Right lobe of liver (tissue), 4 donors: ENCODE measurements around the gene HSD17B8.

Experiments used
- CTCF ChIP-seq, 4 donors: fragments of 200-600 bp in 3 of 4; fragments of 450-650 bp in 1 of 4; IDR thresholded peaks; one replicate each; pipeline versions ENCODE4 v1.5.1 to v1.8.0; 2016 to 2022; ENCODE audit warnings: antibody characterized with exemption in 4 of 4, mild to moderate bottlenecking in 2 of 4
- POLR2A ChIP-seq: fragments of 450-650 bp; IDR thresholded peaks from one replicate; pipeline ENCODE4 v1.6.1; 2017; ENCODE audit warnings: antibody characterized with exemption, mild to moderate bottlenecking
- donor health status: DM: no; HTN: no; CAD: no.
- donor health status: DM: no; HTN: no; CAD: no.
- donor health status: DM: no; HTN: yes; CAD: no.

DNA sequence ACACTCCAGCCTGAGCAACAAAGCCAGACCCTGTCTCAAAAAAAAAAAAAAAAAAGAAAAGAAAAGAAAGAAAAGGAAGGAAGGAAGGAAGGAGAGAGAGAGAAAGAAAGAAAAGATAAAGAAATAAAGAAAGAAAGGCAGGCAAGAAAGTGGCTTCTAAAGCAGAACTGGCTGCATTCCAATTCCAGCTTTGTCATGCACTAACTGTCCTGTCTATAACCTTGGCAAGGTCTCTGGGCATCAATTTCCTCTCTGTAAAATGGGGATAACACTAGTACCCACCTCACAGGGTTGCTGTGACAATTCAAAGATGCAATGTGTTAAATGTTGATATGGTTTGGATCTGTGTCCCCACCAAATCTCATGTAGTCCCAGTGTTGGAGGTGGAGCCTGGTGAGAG lies 31.9 kb downstream of the HSD17B8 start:
- TF ChIP-seq CTCF (IDR thresholded peaks at IDR 0.05), result no peak
- no peak for TF ChIP-seq POLR2A
